ENCODE data around the gene QPRT.
A peak's percentile ranks its signal among the peaks of the same experiment; 100 is the strongest.

QPRT gene

DNA sequence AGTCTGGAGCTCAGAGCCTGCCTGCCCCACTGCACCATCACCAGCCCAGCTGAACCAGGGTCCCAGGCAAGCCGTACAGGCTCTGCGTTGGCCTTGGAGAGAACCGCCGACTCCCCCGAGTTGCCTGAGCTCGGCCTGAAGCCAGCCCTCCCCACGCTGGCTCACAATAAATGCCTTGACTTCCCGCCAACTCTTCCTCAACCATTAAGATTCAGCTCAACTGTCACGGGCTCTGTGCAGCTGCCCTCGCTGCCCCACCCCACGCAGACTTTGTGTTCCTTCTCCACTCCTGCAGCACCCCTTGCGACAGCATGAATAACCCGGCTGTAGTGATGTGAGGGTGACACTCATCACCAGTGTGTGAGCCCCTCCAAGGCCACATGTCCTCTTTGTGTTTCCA lies 4.8 kb upstream of the QPRT start:
- Histone ChIP-seq H3K4me2 (ENCODE audit: low read length) (no peak overlapping the region), H3F3A (ENCODE audit: control insufficient read depth, insufficient read depth) (peaks cover 23% of the 10 kb centered on the region), H3K27me3 (ENCODE audit: control insufficient read depth, low read length) (no peaks in the 10 kb centered on the region), H3K9me3 (ENCODE audit: control insufficient read depth, insufficient read depth, low read length) (no peaks in the 10 kb centered on the region), H3K27ac (ENCODE audit: low read depth, low read length) (no peak overlapping the region), H4K20me1 (ENCODE audit: control insufficient read depth, insufficient read depth, low read depth, low read length) (no peaks in the 10 kb centered on the region), H3K79me2 (ENCODE audit: control insufficient read depth, low read length) (peaks cover 17% of the 10 kb centered on the region), H3K4me1 (ENCODE audit: control insufficient read depth, low read length) (peaks cover 22% of the 10 kb centered on the region), H3K4me3 (ENCODE audit: low read length) (no peak overlapping the region), H3K9me2 (replicated peaks; ENCODE audit: control insufficient read depth, low read length) (no peaks in the 10 kb centered on the region), H3K36me3 (ENCODE audit: control insufficient read depth, low read length) (peaks cover 3% of the 10 kb centered on the region)
- TF ChIP-seq, protein P1, sequence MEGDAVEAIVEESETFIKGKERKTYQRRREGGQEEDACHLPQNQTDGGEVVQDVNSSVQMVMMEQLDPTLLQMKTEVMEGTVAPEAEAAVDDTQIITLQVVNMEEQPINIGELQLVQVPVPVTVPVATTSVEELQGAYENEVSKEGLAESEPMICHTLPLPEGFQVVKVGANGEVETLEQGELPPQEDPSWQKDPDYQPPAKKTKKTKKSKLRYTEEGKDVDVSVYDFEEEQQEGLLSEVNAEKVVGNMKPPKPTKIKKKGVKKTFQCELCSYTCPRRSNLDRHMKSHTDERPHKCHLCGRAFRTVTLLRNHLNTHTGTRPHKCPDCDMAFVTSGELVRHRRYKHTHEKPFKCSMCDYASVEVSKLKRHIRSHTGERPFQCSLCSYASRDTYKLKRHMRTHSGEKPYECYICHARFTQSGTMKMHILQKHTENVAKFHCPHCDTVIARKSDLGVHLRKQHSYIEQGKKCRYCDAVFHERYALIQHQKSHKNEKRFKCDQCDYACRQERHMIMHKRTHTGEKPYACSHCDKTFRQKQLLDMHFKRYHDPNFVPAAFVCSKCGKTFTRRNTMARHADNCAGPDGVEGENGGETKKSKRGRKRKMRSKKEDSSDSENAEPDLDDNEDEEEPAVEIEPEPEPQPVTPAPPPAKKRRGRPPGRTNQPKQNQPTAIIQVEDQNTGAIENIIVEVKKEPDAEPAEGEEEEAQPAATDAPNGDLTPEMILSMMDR (IDR thresholded peaks at IDR 0.05; ENCODE audit: low read depth, low read length, poor library complexity, severe bottlenecking), result no peak
- TF ChIP-seq EZH2phosphoT487 (IDR thresholded peaks at IDR 0.05; ENCODE audit: borderline replicate concordance, low read length), result no peak

DNA sequence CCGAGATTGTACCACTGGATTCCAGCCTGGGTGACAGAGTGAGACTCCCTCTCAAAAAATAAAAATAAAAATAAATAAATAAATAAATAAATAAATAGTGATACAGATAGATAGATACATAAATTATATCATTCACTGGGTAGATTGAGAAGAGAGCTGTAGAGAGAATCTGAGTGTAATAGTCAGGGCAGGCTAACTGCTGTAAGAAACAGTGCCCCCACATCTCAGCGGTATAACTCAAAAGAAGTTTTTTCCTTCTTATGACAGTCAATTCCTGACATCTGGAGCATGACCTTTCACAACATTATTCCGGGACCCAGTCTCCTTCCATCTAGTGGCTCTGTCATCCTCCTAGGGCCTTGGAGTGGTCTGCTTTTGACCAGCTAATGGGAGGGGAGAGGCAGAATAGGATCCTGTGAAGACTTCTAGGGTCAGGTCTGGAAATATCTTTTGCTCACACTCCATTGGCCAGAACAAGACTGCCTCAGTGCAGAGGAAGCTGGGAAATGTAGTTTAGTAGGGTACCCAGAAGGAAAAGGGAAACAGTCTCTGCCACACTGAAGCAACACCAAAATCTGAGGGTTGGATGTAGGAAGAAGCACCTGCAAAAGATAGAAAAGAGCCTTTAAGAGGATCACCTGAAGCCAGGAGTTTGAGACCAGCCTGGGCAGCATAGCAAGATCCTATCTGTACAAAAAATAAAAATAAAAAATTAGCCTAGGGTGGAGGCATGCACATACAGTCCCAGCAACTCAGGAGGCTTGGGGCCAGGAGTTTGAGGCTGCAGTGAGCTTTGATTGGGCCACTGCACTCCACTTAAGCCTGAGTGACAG lies 3.0 kb upstream of the QPRT start:
- peaks cover 16% of the 10 kb centered on the region for H3K79me2 ChIP-seq (ENCODE audit: control insufficient read depth, low read length)
- 0 out of 2 replicates have a peak overlapping the region, but pooled peaks have one; percentile 25 for H3K4me2 ChIP-seq (ENCODE audit: low read length)
- peaks cover 21% of the 10 kb centered on the region for H3F3A ChIP-seq (ENCODE audit: control insufficient read depth, insufficient read depth)

DNA sequence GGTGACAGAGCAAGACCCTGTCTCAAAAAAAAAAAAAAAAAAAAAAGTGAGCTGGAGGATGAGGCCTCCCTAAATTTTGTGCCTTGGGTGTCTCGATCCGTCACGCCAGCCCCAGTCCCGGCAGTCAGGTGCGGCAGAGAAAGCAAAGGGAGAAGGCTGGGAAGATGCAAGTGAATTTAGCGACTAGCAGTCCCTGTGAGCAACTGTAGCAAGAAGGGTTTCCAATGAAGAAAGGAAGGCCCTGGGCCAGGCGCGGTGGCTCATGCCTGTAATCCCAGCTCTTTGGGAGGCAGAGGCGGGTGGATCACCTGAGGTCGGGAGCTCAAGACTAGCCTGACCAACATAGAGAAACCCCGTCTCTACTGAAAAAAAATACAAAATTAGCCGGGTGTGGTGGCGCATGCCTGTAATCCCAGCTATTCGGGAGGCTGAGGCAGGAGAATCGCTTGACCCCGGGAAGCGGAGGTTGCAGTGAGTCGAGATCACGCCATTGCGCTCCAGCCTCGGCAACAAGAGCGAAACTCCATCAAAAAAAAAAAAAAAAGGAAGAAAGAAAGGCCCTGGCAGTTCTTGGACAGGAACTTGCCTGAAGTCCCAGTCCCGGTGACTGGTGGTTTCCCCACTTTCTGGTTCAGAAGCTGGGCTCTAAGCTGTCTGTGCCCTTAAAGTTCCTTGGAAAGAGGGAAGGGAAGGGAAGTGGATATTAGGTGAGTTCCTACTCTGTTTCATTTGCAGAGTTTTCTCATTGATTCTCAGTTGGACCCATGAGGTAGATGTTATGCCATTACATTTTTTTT lies 1.8 kb upstream of the QPRT start:
- H3K4me2 ChIP-seq (ENCODE audit: low read length), result no peak overlapping the region
- no peaks in the 10 kb centered on the region for H3K9me2 ChIP-seq (replicated peaks; ENCODE audit: control insufficient read depth, low read length)
- TF ChIP-seq EZH2phosphoT487 (IDR thresholded peaks at IDR 0.05; ENCODE audit: borderline replicate concordance, low read length), result no peak
- no peaks in the 10 kb centered on the region for H3K9me3 ChIP-seq (ENCODE audit: control insufficient read depth, insufficient read depth, low read length)
- no peaks in the 10 kb centered on the region for H3K36me3 ChIP-seq (ENCODE audit: control insufficient read depth, low read length)
- no peak overlapping the region for H3K27ac ChIP-seq (ENCODE audit: low read depth, low read length)
- H3K79me2 ChIP-seq (ENCODE audit: control insufficient read depth, low read length), result peaks cover 16% of the 10 kb centered on the region
- no peaks in the 10 kb centered on the region for H4K20me1 ChIP-seq (ENCODE audit: control insufficient read depth, insufficient read depth, low read depth, low read length)
- no peak overlapping the region for H3K4me3 ChIP-seq (ENCODE audit: low read length)
- peaks cover 42% of the 10 kb centered on the region for H3K4me1 ChIP-seq (ENCODE audit: control insufficient read depth, low read length)
- no peaks in the 10 kb centered on the region for H3K27me3 ChIP-seq (ENCODE audit: control insufficient read depth, low read length)
- H3F3A ChIP-seq (ENCODE audit: control insufficient read depth, insufficient read depth), result peaks cover 21% of the 10 kb centered on the region

More for the DNA sequence above, 3.0 kb upstream of the QPRT start:
- Histone ChIP-seq H3K4me3 (ENCODE audit: low read length) (no peak overlapping the region), H3K9me3 (ENCODE audit: control insufficient read depth, insufficient read depth, low read length) (no peaks in the 10 kb centered on the region), H3K9me2 (replicated peaks; ENCODE audit: control insufficient read depth, low read length) (no peaks in the 10 kb centered on the region), H3K27ac (ENCODE audit: low read depth, low read length) (no peak overlapping the region), H3K36me3 (ENCODE audit: control insufficient read depth, low read length) (no peaks in the 10 kb centered on the region), H3K4me1 (ENCODE audit: control insufficient read depth, low read length) (peaks cover 40% of the 10 kb centered on the region), H3K27me3 (ENCODE audit: control insufficient read depth, low read length) (no peaks in the 10 kb centered on the region), H4K20me1 (ENCODE audit: control insufficient read depth, insufficient read depth, low read depth, low read length) (no peaks in the 10 kb centered on the region)
- no peak for TF ChIP-seq EZH2phosphoT487 (IDR thresholded peaks at IDR 0.05; ENCODE audit: borderline replicate concordance, low read length)
- TF ChIP-seq, protein P1 (IDR thresholded peaks at IDR 0.05; ENCODE audit: low read depth, low read length, poor library complexity, severe bottlenecking), result peak; percentile 7

Data from DOHH2 (cell line).